Gastrocnemius medialis (tissue), 4 donors: Measurements from ENCODE around the gene SPOCD1. TPM values are rescaled to one million over a fixed set of nuclear protein-coding genes. Genes with fewer than 3 reads are reported as not detected.

ENCODE experiments used
- ATAC-seq, 2 donors: fragments of 150-250 bp; one replicate each; pipeline ENCODE4 v1.9.1; 2016
- DNase-seq, 2 donors: peaks; one replicate each; pipeline ENCODE4 v3.0.0-alpha.2; 2019
- H3K27ac ChIP-seq, 4 donors: fragments of 200-600 bp; sonication (generic); 1 replicate in 1 of 4; 2 replicates in 3 of 4; pipeline ENCODE4 v1.5.1; 2016 to 2018; ENCODE audit warnings: mild to moderate bottlenecking in 2 of 4, moderate library complexity in 1 of 4
- H3K27me3 ChIP-seq, 3 donors: fragments of 200-600 bp; sonication (generic) in 2 of 3; 1 replicate in 1 of 3; 2 replicates in 2 of 3; pipeline versions ENCODE4 v1.5.1 to v1.6.0; 2016 to 2019; ENCODE audit warnings: mild to moderate bottlenecking in 1 of 3, moderate library complexity in 1 of 3
- H3K36me3 ChIP-seq, 2 donors: fragments of 200-600 bp; sonication (generic) in 1 of 2; one replicate each; pipeline ENCODE4 v1.5.1; 2017 to 2018
- H3K4me1 ChIP-seq, 2 donors: fragments of 200-600 bp; sonication (generic) in 1 of 2; one replicate each; pipeline ENCODE4 v1.5.1; 2016 to 2017; ENCODE audit warnings: mild to moderate bottlenecking in 2 of 2
- H3K4me3 ChIP-seq, 4 donors: fragments of 200-600 bp; sonication (generic) in 3 of 4; 1 replicate in 1 of 4; 2 replicates in 3 of 4; pipeline ENCODE4 v1.5.1; 2016 to 2019; ENCODE audit warnings: mild to moderate bottlenecking in 2 of 4
- H3K9me3 ChIP-seq, 3 donors: fragments of 200-600 bp; sonication (generic) in 2 of 3; 1 replicate in 1 of 3; 2 replicates in 2 of 3; pipeline ENCODE4 v1.5.1; 2016 to 2019
- CTCF ChIP-seq, 5 experiments: fragments of 450-650 bp in 3 of 5; fragments of 200-600 bp in 2 of 5; sonication (generic) in 2 of 5; IDR thresholded peaks in 4 of 5; conservative IDR thresholded peaks in 1 of 5; 1 replicate in 4 of 5; 2 replicates in 1 of 5; pipeline ENCODE4 v1.5.1; 2016 to 2019; ENCODE audit warnings: antibody characterized with exemption in 5 of 5, mild to moderate bottlenecking in 3 of 5, moderate library complexity in 3 of 5
- POLR2A ChIP-seq, 2 donors: fragments of 450-650 bp; IDR thresholded peaks; one replicate each; pipeline ENCODE4 v1.6.1; 2017; ENCODE audit warnings: antibody characterized with exemption in 2 of 2, mild to moderate bottlenecking in 2 of 2, moderate library complexity in 2 of 2
- in situ Hi-C, 4 donors: fragments of 200-750 bp; cut with MboI; loops; one replicate each; pipeline versions ENCODE4 v1.15.0 to v1.8.0; 2017; ENCODE audit warnings: low sequenced_read_pairs in 4 of 4
- intact Hi-C: fragments of 100-400 bp; cut with DNase I; formaldehyde crosslinking; loops from one replicate; pipeline ENCODE4 v1.15.1; 2023; ENCODE audit warnings: low total_unique reads
- total RNA-seq, 4 donors: library from RNA; depleted of rRNA; stranded (reverse); fragments of >200 nt; gene quantifications; one replicate each; pipeline versions ENCODE4 v1.1.0 to v1.2.3, GENCODE V29; 2016

The SPOCD1 gene
- total RNA-seq, 4 donors from 2014 or later = not detected

GRCh38 chr1:31809698-31810097 is 6.1 kb downstream of the SPOCD1 start:
- no peaks in the 10 kb centered on the region for H3K4me1 ChIP-seq
- TF ChIP-seq CTCF (IDR thresholded peaks at IDR 0.05 in 4 of 5, conservative IDR thresholded peaks at IDR 0.05 in 1 of 5) (no peak), POLR2A (IDR thresholded peaks at IDR 0.05) (no peak)
- intact Hi-C loops = loop anchor here (10.0 kb wide), 1 partner anchor 95 kb away; no protein-coding TSS in a partner anchor
- no peaks in the 10 kb centered on the region for H3K9me3 ChIP-seq
- no peaks in the 10 kb centered on the region for H3K27me3 ChIP-seq
- in situ Hi-C loops = loop anchor here in 3 of 4 donors (10.0 to 25.0 kb wide), 3 partner anchors 153 to 175 kb away; no protein-coding TSS in a partner anchor
- H3K4me3 ChIP-seq = no peak overlapping the region
- DNase-seq (no peak), ATAC-seq (no peak)
- no peaks in the 10 kb centered on the region for H3K36me3 ChIP-seq
- no peak overlapping the region for H3K27ac ChIP-seq

- no peaks in the 10 kb centered on the region for H3K4me1 ChIP-seq
- TF ChIP-seq POLR2A (IDR thresholded peaks at IDR 0.05) (no peak), CTCF (IDR thresholded peaks at IDR 0.05 in 4 of 5, conservative IDR thresholded peaks at IDR 0.05 in 1 of 5) (no peak)
- in situ Hi-C loops = loop anchor here in 2 of 4 donors (10.0 to 25.0 kb wide), 2 partner anchors 155 to 177 kb away; no protein-coding TSS in a partner anchor
- H3K36me3 ChIP-seq = no peaks in the 10 kb centered on the region
- H3K27ac ChIP-seq = no peak overlapping the region
- H3K27me3 ChIP-seq = no peaks in the 10 kb centered on the region
- DNase-seq (no peak), ATAC-seq (no peak)
- no peaks in the 10 kb centered on the region for H3K9me3 ChIP-seq
- intact Hi-C loops = no loop called here
- H3K4me3 ChIP-seq = no peak overlapping the region
Observed at GRCh38 chr1:31807273-31808048, 8.4 kb downstream of the SPOCD1 start.

- intact Hi-C loops = no loop called here
- H3K36me3 ChIP-seq = no peaks in the 10 kb centered on the region
- DNase-seq = no peak
- in situ Hi-C loops = loop anchor here in 2 of 4 donors (10.0 to 25.0 kb wide), 2 partner anchors 157 to 179 kb away; no protein-coding TSS in a partner anchor
- H3K4me3 ChIP-seq = no peak overlapping the region
- no peaks in the 10 kb centered on the region for H3K27me3 ChIP-seq
- no peak for ATAC-seq
- H3K9me3 ChIP-seq = no peaks in the 10 kb centered on the region
- no peak overlapping the region for H3K27ac ChIP-seq
- H3K4me1 ChIP-seq = no peaks in the 10 kb centered on the region
- no peak for TF ChIP-seq CTCF (IDR thresholded peaks at IDR 0.05 in 4 of 5, conservative IDR thresholded peaks at IDR 0.05 in 1 of 5)
- TF ChIP-seq POLR2A (IDR thresholded peaks at IDR 0.05) = no peak
Observed at GRCh38 chr1:31805318-31805717, 10.5 kb downstream of the SPOCD1 start.

- ATAC-seq = no peak
- no peaks in the 10 kb centered on the region for H3K27me3 ChIP-seq
- H3K4me1 ChIP-seq = no peaks in the 10 kb centered on the region
- no peaks in the 10 kb centered on the region for H3K9me3 ChIP-seq
- H3K27ac ChIP-seq = no peak overlapping the region
- intact Hi-C loops = no loop called here
- H3K4me3 ChIP-seq = no peak overlapping the region
- in situ Hi-C loops = loop anchor here in 2 of 4 donors (10.0 to 25.0 kb wide), 2 partner anchors 158 to 181 kb away; no protein-coding TSS in a partner anchor
- no peak for TF ChIP-seq POLR2A (IDR thresholded peaks at IDR 0.05)
- no peak for TF ChIP-seq CTCF (IDR thresholded peaks at IDR 0.05 in 4 of 5, conservative IDR thresholded peaks at IDR 0.05 in 1 of 5)
- H3K36me3 ChIP-seq = no peaks in the 10 kb centered on the region
- DNase-seq = no peak
Observed at GRCh38 chr1:31804098-31804497, 11.7 kb downstream of the SPOCD1 start.
